Esophagus squamous epithelium (tissue), 4 donors: ENCODE results near the gene TMEM158.

Source experiments
- CTCF ChIP-seq, 6 experiments: fragments of 450-650 bp in 4 of 6; fragments of 200-600 bp in 2 of 6; sonication (generic) in 2 of 6; IDR thresholded peaks; one replicate each; pipeline ENCODE4 v1.5.1; 2016 to 2019; ENCODE audit warnings: antibody characterized with exemption in 6 of 6, mild to moderate bottlenecking in 4 of 6, moderate library complexity in 4 of 6
- POLR2A ChIP-seq, 4 donors: fragments of 450-650 bp; IDR thresholded peaks; one replicate each; pipeline ENCODE4 v1.6.1; 2017; ENCODE audit warnings: antibody characterized with exemption in 4 of 4, mild to moderate bottlenecking in 4 of 4, moderate library complexity in 3 of 4

- no peak for TF ChIP-seq CTCF (IDR thresholded peaks at IDR 0.05)
- no peak for TF ChIP-seq POLR2A (IDR thresholded peaks at IDR 0.05)
These were observed 34.1 kb downstream of the TMEM158 start for GRCh38 chr3:45191924-45192417.
